DND-41 (cell line): ENCODE data around the gene FGL2.
"Not testable (repeated sequence)": the region's sequence is repeated elsewhere in the genome, so short reads cannot be mapped to it uniquely, and the experiment has no call there.

Source experiments
- ATAC-seq: fragments of 200-7000 bp; cut with Tn5 transposase; 3 replicates; pipeline ENCODE4 v1.9.1; 2021; ENCODE audit warnings: low read depth; ENCODE audit not compliant: insufficient read depth
- DNase-seq: peaks from one replicate; pipeline ENCODE4 v3.0.0-alpha.2; 2020
- H2AFZ ChIP-seq: 2 replicates; pipeline ENCODE4 v1.6.0; 2012; ENCODE audit warnings: low read depth, low read length
- H3K27ac ChIP-seq: 2 replicates; pipeline ENCODE4 v1.5.1; 2012; ENCODE audit warnings: low read length, inconsistent platforms
- H3K27me3 ChIP-seq: fragments of 200-600 bp; sonication (generic); 2 replicates; pipeline ENCODE4 v1.6.0; 2012; ENCODE audit warnings: low read length, mild to moderate bottlenecking, inconsistent platforms; ENCODE audit not compliant: insufficient read depth, poor library complexity
- H3K36me3 ChIP-seq: 2 replicates; pipeline ENCODE4 v1.5.1; 2012; ENCODE audit warnings: low read length, inconsistent platforms; ENCODE audit not compliant: insufficient read depth
- H3K4me1 ChIP-seq: 2 replicates; pipeline ENCODE4 v1.5.1; 2012; ENCODE audit warnings: mild to moderate bottlenecking, low read length; ENCODE audit not compliant: insufficient read depth
- H3K4me2 ChIP-seq: 2 replicates; pipeline ENCODE4 v1.6.0; 2012; ENCODE audit warnings: mild to moderate bottlenecking, moderate library complexity, low read length, inconsistent platforms; ENCODE audit not compliant: insufficient read depth
- H3K4me3 ChIP-seq, 2 experiments: fragments of 200-600 bp in 1 of 2; shearing (Covaris generic) in 1 of 2; 2 replicates each; pipeline ENCODE4 v1.5.1; 2012 to 2016; ENCODE audit warnings: inconsistent platforms in 2 of 2, low read length in 2 of 2, mild to moderate bottlenecking in 2 of 2, low read depth in 1 of 2, moderate library complexity in 1 of 2
- H3K79me2 ChIP-seq: 2 replicates; pipeline ENCODE4 v1.6.0; 2012; ENCODE audit warnings: low read length, inconsistent platforms; ENCODE audit not compliant: insufficient read depth
- H3K9ac ChIP-seq: 2 replicates; pipeline ENCODE4 v1.6.0; 2012; ENCODE audit warnings: low read depth, mild to moderate bottlenecking, inconsistent platforms, low read length, moderate library complexity
- H3K9me3 ChIP-seq: 2 replicates; pipeline ENCODE4 v1.5.1; 2012; ENCODE audit warnings: low read length, moderate library complexity, mild to moderate bottlenecking, inconsistent platforms; ENCODE audit not compliant: insufficient read depth, severe bottlenecking
- H4K20me1 ChIP-seq: 2 replicates; pipeline ENCODE4 v1.6.0; 2012; ENCODE audit warnings: low read length; ENCODE audit not compliant: insufficient read depth
- CTCF ChIP-seq: IDR thresholded peaks from 2 replicates; pipeline ENCODE4 v1.5.1; 2012; ENCODE audit warnings: borderline replicate concordance, low read length, moderate library complexity, mild to moderate bottlenecking; ENCODE audit not compliant: poor library complexity, severe bottlenecking; ENCODE audit errors: extremely low read depth
- EZH2 ChIP-seq: IDR thresholded peaks from 3 replicates; pipeline ENCODE4 v1.6.1; 2012; ENCODE audit warnings: borderline replicate concordance, low read depth, mild to moderate bottlenecking, moderate library complexity, low read length, inconsistent platforms; ENCODE audit not compliant: severe bottlenecking

FGL2 gene

GRCh38 chr7:77177321-77177904 is 22.2 kb downstream of the FGL2 start:
- H3K4me2 ChIP-seq, H3K4me3 ChIP-seq, H3K27me3 ChIP-seq: not testable (repeated sequence)

GRCh38 chr7:77175274-77175800 is 24.3 kb downstream of the FGL2 start:
- H3K27me3 ChIP-seq, ATAC-seq, H3K4me3 ChIP-seq, H3K79me2 ChIP-seq, H3K4me1 ChIP-seq, H3K36me3 ChIP-seq, H4K20me1 ChIP-seq, H3K9me3 ChIP-seq, H3K9ac ChIP-seq, H3K4me2 ChIP-seq, H3K27ac ChIP-seq, DNase-seq, H2AFZ ChIP-seq: not testable (repeated sequence)

More at GRCh38 chr7:77177321-77177904, 22.2 kb downstream of the FGL2 start:
- H4K20me1 ChIP-seq, DNase-seq, H2AFZ ChIP-seq, H3K27ac ChIP-seq, H3K79me2 ChIP-seq, H3K36me3 ChIP-seq, H3K9me3 ChIP-seq, H3K9ac ChIP-seq, ATAC-seq, H3K4me1 ChIP-seq: not testable (repeated sequence)

- not testable (repeated sequence) for H2AFZ ChIP-seq, DNase-seq, H3K9me3 ChIP-seq, H3K4me3 ChIP-seq, H3K79me2 ChIP-seq, ATAC-seq, H3K4me2 ChIP-seq, H3K4me1 ChIP-seq, H3K27ac ChIP-seq, H3K9ac ChIP-seq, H4K20me1 ChIP-seq, H3K36me3 ChIP-seq, H3K27me3 ChIP-seq
Observed at GRCh38 chr7:77174418-77174817, 25.2 kb downstream of the FGL2 start.

- DNase-seq, H3K4me3 ChIP-seq, H3K9ac ChIP-seq, H3K4me2 ChIP-seq, H3K36me3 ChIP-seq, H3K9me3 ChIP-seq, H3K4me1 ChIP-seq, ATAC-seq, H4K20me1 ChIP-seq, H2AFZ ChIP-seq, H3K27me3 ChIP-seq, H3K79me2 ChIP-seq, H3K27ac ChIP-seq: not testable (repeated sequence)
Observed at GRCh38 chr7:77172437-77173172, 27.0 kb downstream of the FGL2 start.

- H3K27ac ChIP-seq, H4K20me1 ChIP-seq, H3K79me2 ChIP-seq, H3K36me3 ChIP-seq, ATAC-seq, H3K4me3 ChIP-seq, H3K9ac ChIP-seq, H3K9me3 ChIP-seq, H2AFZ ChIP-seq, H3K4me2 ChIP-seq, H3K4me1 ChIP-seq, H3K27me3 ChIP-seq, DNase-seq: not testable (repeated sequence)
Observed at GRCh38 chr7:77171073-77171472, 28.5 kb downstream of the FGL2 start.

GRCh38 chr7:77157446-77157845 is 42.2 kb downstream of the FGL2 start:
- H3K4me2 ChIP-seq: no peak overlapping the region
- H3K27me3 ChIP-seq: no peaks in the 10 kb centered on the region
- no peak overlapping the region for H3K4me3 ChIP-seq
- DNase-seq: no peak
- no peaks in the 10 kb centered on the region for H3K79me2 ChIP-seq
- H3K9ac ChIP-seq: no peak overlapping the region
- no peaks in the 10 kb centered on the region for H3K9me3 ChIP-seq
- ATAC-seq: 0 out of 3 replicates have a peak, but pooled peaks have one; percentile 40
- H3K36me3 ChIP-seq: no peaks in the 10 kb centered on the region
- H3K4me1 ChIP-seq: no peaks in the 10 kb centered on the region
- H4K20me1 ChIP-seq: no peaks in the 10 kb centered on the region
- TF ChIP-seq EZH2: no peak
- no peak for TF ChIP-seq CTCF
- no peak overlapping the region for H3K27ac ChIP-seq
- H2AFZ ChIP-seq: no peak overlapping the region

- ATAC-seq, H3K4me1 ChIP-seq, H3K79me2 ChIP-seq, H3K27me3 ChIP-seq, H3K9me3 ChIP-seq, H3K4me2 ChIP-seq, H3K27ac ChIP-seq, H2AFZ ChIP-seq, H3K4me3 ChIP-seq, H3K9ac ChIP-seq, DNase-seq, H3K36me3 ChIP-seq, H4K20me1 ChIP-seq: not testable (repeated sequence)
Observed at GRCh38 chr7:77157034-77157433, 42.6 kb downstream of the FGL2 start.
